ENCODE data around the gene TBC1D17. TPM values are rescaled to one million over a fixed set of nuclear protein-coding genes. Genes with fewer than 3 reads are reported as not detected.
A peak's percentile ranks its signal among the peaks of the same experiment; 100 is the strongest.

Gene TBC1D17
- total RNA-seq, 6 experiments from 2014 or later = 42.8 to 53.3 (median 46.8) TPM

DNA sequence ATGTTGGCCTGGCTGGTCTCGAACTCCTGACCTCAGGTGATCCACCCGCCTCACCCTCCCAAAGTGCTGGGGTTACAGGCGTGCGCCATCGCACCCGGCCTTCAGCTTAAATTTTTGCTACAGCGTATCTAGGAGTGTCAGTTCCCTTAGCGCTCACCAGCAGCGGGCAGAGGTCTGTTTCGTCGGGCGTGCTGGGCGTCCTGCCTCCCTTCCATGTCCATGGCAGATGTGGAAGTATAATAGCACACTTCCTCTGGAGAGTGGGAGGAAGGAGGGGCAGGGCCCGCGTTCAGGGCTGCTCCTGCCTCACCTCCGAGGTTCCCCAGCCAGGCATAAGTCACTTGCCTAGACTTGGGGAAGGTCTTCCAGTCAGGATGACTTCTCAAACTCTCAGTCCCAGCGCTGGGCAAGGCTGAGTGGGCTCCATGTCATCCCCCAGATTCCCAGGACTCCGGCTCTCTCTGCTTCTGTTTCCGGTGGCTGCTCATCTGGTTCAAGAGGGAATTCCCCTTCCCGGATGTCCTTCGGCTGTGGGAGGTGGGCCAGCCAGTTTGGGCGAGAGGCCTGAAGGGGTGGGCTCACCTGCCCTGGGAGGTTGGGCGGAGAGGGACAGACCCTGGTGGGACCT, 9.6 kb downstream of the TBC1D17 start:
- TF ChIP-seq, protein P1, sequence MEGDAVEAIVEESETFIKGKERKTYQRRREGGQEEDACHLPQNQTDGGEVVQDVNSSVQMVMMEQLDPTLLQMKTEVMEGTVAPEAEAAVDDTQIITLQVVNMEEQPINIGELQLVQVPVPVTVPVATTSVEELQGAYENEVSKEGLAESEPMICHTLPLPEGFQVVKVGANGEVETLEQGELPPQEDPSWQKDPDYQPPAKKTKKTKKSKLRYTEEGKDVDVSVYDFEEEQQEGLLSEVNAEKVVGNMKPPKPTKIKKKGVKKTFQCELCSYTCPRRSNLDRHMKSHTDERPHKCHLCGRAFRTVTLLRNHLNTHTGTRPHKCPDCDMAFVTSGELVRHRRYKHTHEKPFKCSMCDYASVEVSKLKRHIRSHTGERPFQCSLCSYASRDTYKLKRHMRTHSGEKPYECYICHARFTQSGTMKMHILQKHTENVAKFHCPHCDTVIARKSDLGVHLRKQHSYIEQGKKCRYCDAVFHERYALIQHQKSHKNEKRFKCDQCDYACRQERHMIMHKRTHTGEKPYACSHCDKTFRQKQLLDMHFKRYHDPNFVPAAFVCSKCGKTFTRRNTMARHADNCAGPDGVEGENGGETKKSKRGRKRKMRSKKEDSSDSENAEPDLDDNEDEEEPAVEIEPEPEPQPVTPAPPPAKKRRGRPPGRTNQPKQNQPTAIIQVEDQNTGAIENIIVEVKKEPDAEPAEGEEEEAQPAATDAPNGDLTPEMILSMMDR (IDR thresholded peaks at IDR 0.05) = no peak
- no peak for DNase-seq
- no peaks in the 10 kb centered on the region for H3K9me3 Mint-ChIP-seq
- H3K27ac Mint-ChIP-seq = no peak overlapping the region
- H3K4me1 Mint-ChIP-seq (ENCODE audit: low read depth) = no peaks in the 10 kb centered on the region
- H3K27me3 Mint-ChIP-seq (ENCODE audit: insufficient read depth) = peaks cover 7% of the 10 kb centered on the region; the same call in 1 of the 2 replicates
- peaks cover 11% of the 10 kb centered on the region for H3K36me3 Mint-ChIP-seq (ENCODE audit: low read depth)
- no peak overlapping the region for H3K4me3 Mint-ChIP-seq

DNA sequence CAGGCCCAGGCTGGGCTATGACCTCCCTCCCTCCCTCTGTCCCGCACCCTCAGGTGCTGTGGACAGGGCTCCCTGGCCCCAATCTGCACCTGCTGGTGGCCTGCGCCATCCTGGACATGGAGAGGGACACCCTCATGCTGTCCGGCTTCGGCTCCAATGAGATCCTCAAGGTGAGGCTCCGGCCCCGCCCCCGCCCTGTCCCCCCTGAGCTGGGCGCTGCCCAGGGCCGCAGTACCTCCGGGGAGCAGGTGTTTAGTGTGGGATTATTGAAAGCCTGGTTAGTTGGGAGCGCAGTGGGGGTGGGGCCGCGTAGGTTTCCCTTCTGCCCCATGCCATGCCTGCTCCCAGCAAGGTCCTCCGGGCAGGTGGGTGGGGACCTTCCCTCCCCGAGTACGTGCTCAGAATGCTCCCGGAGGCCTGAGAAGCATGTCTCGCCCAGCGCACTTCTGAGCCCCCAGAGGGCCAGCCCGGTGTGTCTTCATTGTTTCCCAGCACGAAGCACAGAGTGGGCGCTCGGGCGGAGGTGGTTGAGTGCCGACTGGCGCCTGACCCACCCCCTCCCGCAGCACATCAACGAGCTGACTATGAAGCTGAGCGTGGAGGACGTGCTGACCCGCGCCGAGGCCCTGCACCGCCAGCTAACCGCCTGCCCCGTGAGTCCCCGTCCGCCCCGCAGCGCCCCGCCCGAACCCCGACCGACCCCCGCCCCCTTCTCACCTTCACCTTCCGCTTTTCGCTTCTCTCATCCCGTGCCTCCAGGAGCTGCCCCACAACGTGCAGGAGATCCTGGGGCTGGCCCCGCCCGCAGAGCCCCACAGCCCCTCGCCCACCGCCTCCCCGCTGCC, 10.4 kb downstream of the TBC1D17 start:
- DNase-seq = no peak
- no peaks in the 10 kb centered on the region for H3K9me3 Mint-ChIP-seq
- H3K4me1 Mint-ChIP-seq (ENCODE audit: low read depth) = no peaks in the 10 kb centered on the region
- peaks cover 7% of the 10 kb centered on the region for H3K27me3 Mint-ChIP-seq (ENCODE audit: insufficient read depth)
- peaks cover 7% of the 10 kb centered on the region; the same call in 1 of the 2 replicates for H3K36me3 Mint-ChIP-seq (ENCODE audit: low read depth)
- no peak overlapping the region for H3K4me3 Mint-ChIP-seq
- no peak overlapping the region for H3K27ac Mint-ChIP-seq
- TF ChIP-seq, protein P1 (IDR thresholded peaks at IDR 0.05) = no peak

DNA sequence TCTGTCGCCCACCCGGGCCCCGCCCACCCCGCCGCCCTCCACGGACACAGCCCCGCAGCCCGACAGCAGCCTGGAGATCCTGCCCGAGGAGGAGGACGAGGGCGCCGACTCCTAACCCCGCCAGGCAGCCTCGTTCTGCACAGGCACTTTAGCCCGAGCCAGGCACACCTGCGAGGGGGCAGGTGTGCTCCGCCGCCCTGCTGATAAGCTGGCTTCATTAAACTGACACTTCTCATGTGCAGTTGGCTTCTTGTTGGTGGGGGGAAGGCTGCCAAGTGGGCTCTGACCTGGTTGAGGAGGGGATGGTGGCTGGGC, 11.0 kb downstream of the TBC1D17 start:
- Mint-ChIP-seq H3K9me3 (no peaks in the 10 kb centered on the region), H3K36me3 (ENCODE audit: low read depth) (peaks cover 1% of the 10 kb centered on the region; the same call in 1 of the 2 replicates), H3K4me3 (no peak overlapping the region), H3K4me1 (ENCODE audit: low read depth) (no peaks in the 10 kb centered on the region), H3K27ac (no peak overlapping the region), H3K27me3 (ENCODE audit: insufficient read depth) (peaks cover 7% of the 10 kb centered on the region)
- TF ChIP-seq, protein P1 (IDR thresholded peaks at IDR 0.05) = no peak
- no peak for DNase-seq

GRCh38 chr19:49889038-49889686, 11.7 kb downstream of the TBC1D17 start:
- Mint-ChIP-seq H3K9me3 (no peaks in the 10 kb centered on the region), H3K36me3 (ENCODE audit: low read depth) (no peaks in the 10 kb centered on the region; the same call in 1 of the 2 replicates), H3K4me3 (no peak overlapping the region), H3K27me3 (ENCODE audit: insufficient read depth) (peaks cover 7% of the 10 kb centered on the region), H3K4me1 (ENCODE audit: low read depth) (no peaks in the 10 kb centered on the region), H3K27ac (no peak overlapping the region)
- TF ChIP-seq, protein P1 (IDR thresholded peaks at IDR 0.05) = no peak
- DNase-seq = no peak

- Mint-ChIP-seq H3K9me3 (no peaks in the 10 kb centered on the region), H3K36me3 (ENCODE audit: low read depth) (no peaks in the 10 kb centered on the region; the same call in 1 of the 2 replicates), H3K27ac (no peak overlapping the region), H3K4me1 (ENCODE audit: low read depth) (no peaks in the 10 kb centered on the region), H3K4me3 (no peak overlapping the region), H3K27me3 (ENCODE audit: insufficient read depth) (peaks cover 7% of the 10 kb centered on the region)
- TF ChIP-seq, protein P1 (IDR thresholded peaks at IDR 0.05) = peak; percentile 68; the same call in 1 of the 2 replicates
- no peak for DNase-seq
These were observed 12.3 kb downstream of the TBC1D17 start for GRCh38 chr19:49889687-49890348.

Measured in HFFc6 (cell line).